Activated CD8-positive, alpha-beta memory T cell treated with anti-CD3 and anti-CD28 coated beads, Interleukin-2, amount 50 U/mL, for 24 hours (primary cell): Measurements from ENCODE around the gene LSS.

Experiments used
- DNase-seq: peaks from one replicate; pipeline ENCODE4 v3.0.0-alpha.2; 2020; ENCODE audit errors: extremely low read depth

LSS gene

GRCh38 chr21:46228345-46229051 is at the start of gene LSS:
Gene LSS, minus strand, starts transcription at chr21:46228774. Its CDS starts 29 bp downstream, at chr21:46228745.
- DNase-seq = peak; percentile 89

GRCh38 chr21:46274797-46275390 is 46.3 kb upstream of the LSS start:
- DNase-seq = no peak

DNA sequence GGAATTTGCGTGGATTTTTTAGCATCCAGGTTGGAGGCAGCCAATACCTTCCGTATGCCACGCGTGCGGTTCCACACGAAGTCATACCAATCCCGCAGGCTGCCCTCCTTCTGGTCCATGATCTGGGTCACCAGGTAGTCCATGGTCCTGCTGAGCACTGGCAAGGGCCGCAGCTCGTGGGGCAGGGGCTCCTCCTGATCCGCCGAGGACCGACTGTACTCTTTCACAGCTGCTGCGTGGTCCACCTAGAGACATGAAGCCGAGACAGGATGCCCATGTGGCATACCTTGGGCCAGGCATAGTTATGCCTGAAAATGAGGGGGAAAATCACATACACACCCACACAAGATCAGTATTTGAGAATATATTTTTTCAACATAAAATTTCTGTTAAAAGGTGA is 44.8 kb upstream of the LSS start:
- DNase-seq = no peak

DNA sequence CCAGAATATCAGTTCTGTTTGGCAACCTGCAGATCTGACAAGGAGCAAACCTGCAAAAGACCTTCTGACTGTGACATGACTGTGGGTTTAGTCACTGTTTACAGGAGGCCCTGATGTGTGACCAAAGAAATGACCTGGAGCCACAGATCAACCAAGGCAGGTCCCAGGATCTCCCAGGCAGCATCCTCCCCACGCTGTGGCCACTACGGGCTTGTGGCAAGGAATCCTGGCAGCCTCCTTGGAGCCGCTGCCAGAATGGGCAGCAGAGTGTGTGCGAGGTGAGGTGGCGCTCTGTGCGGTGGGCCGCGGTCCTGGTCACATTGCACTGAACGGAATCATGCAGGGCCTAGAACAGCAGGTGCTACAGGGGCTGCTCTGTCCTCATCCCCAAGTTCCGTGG is 40.9 kb upstream of the LSS start:
- no peak for DNase-seq

- no peak for DNase-seq
Measured at GRCh38 chr21:46268371-46268770, 39.8 kb upstream of the LSS start.

GRCh38 chr21:46266946-46267345 is 38.4 kb upstream of the LSS start:
- no peak for DNase-seq

- DNase-seq = no peak
Measured at GRCh38 chr21:46265736-46266525, 37.4 kb upstream of the LSS start.

GRCh38 chr21:46264690-46265144 is 36.1 kb upstream of the LSS start:
- no peak for DNase-seq

GRCh38 chr21:46264046-46264689 is 35.6 kb upstream of the LSS start:
- DNase-seq = no peak

DNA sequence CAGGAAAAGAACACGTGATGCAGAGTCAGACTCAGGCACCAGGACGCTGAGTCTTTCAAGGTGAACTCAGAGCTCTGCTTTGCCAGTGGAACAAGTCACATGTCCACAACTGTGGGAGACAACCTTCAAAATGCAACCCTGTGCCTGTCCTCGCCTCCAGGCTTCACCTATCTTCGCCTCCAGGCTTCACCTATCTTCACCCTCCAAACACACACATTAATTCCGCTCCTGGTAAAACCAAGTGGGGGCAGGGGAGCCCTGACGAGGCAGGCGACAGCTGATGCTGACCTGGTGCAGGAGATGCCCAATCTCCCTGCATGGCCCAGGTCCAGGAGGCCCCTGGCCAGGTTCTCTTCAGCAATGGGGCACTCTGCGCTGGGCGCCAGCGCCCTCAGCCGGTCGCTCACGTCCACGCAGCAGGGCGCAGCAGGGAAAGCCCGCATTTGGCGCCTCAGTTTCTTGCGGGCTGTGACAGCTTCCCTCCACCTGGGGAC is 28.0 kb upstream of the LSS start:
- no peak for DNase-seq

DNA sequence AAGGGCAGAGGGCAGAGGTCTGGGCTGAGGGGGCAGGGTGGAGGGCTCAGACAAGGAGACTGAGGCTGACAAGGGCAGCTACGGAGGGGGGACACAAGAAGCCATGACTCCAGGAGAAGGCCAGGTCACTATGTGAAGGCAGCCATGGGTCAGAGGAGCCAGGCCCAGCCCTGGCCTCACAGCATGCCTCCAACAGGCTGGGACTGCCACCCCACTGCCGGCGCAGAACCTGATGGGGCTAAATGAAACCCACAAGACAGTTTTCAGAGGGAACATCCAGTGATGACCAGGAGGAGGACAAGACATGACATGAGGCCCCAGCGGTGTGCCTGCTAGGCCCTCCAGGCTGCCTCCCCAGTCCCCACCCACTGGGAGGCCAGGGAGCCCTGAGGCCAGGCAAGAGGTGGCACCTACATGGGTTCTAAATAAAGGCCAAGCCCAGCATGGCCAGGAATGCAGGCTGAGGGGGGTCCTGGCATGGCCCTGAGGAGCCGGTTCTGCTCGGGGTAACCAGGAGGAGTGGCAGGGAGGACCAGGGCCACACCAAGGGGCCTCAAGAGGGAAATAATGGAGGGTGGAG is 27.3 kb upstream of the LSS start:
- DNase-seq = no peak

- DNase-seq = no peak
Measured at GRCh38 chr21:46255166-46255565, 26.6 kb upstream of the LSS start.

- no peak for DNase-seq
Measured at GRCh38 chr21:46254208-46254975, 25.8 kb upstream of the LSS start.

DNA sequence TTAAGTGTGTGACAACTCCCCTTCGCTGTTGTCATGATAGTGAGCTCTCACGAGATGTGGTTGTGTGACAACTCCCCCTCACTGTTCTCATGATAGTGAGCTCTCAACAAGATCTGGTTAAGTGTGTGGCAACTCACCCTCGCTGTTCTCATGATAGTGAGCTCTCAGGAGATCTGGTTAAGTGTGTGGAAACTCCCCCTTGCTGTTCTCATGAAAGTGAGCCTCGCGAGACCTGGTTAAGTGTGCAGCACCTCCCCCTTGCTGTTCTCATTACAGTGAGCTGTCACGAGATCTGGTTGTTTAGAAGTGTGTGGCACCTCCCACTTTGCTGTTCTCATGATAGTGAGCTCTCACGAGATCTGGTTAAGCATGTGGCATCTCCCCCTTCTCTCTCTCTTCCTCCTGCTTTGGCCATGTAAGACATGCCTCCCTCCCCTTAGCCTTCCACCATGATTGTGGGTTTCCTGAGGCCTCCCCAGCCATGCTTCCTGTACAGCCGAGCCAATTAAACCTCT is 25.1 kb upstream of the LSS start:
- DNase-seq = peak; percentile 27

- no peak for DNase-seq
Measured at GRCh38 chr21:46252840-46253239, 24.3 kb upstream of the LSS start.

GRCh38 chr21:46250146-46250725 is 21.7 kb upstream of the LSS start:
- no peak for DNase-seq

- no peak for DNase-seq
Measured at GRCh38 chr21:46248827-46249226, 20.3 kb upstream of the LSS start.

- no peak for DNase-seq
Measured at GRCh38 chr21:46248422-46248782, 19.8 kb upstream of the LSS start.

GRCh38 chr21:46247699-46248421 is 19.3 kb upstream of the LSS start:
- no peak for DNase-seq

DNA sequence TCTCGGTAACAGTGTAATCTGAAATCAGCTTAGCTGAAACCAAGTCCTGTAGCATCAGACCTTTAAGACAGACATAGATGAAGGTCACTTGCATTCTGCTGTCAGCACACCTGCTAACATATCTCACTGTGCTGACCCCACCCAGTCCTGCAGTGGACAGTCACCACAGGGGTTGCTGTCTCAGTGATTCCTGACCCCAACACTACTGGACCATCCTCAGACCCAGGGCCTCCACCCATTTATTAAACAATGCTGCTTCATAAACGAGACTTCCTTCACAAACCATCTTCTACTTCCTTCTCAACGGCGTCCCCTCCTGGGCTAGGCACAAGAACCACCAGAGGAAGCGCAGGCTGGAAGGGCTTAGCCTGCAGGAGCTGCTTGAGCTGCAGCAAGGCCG is 17.8 kb upstream of the LSS start:
- DNase-seq = no peak
